ENCODE data around the gene ZNF839.
"Not testable (repeated sequence)": the region's sequence is repeated elsewhere in the genome, so short reads cannot be mapped to it uniquely, and the experiment has no call there.

ZNF839 gene

GRCh38 chr14:102319351-102320032 is at the start of gene ZNF839:
ZNF839 (plus strand) TSS chr14:102319746; CDS start chr14:102319766, 20 bp downstream.
- DNase-seq, result peak; percentile 90

GRCh38 chr14:102272392-102272791 is 47.2 kb upstream of the ZNF839 start:
- peak; percentile 36 for DNase-seq

- DNase-seq, result no peak
Measured at GRCh38 chr14:102275866-102276265, 43.7 kb upstream of the ZNF839 start.

- no peak for DNase-seq
Measured at GRCh38 chr14:102277874-102278630, 41.5 kb upstream of the ZNF839 start.

- no peak for DNase-seq
Measured at GRCh38 chr14:102278631-102278935, 41.0 kb upstream of the ZNF839 start.

- no peak for DNase-seq
Measured at GRCh38 chr14:102279282-102279681, 40.3 kb upstream of the ZNF839 start.

GRCh38 chr14:102279688-102280348 is 39.7 kb upstream of the ZNF839 start:
- DNase-seq, result peak; percentile 93

- peak; percentile 89 for DNase-seq
Measured at GRCh38 chr14:102280376-102280962, 39.1 kb upstream of the ZNF839 start.

- no peak for DNase-seq
Measured at GRCh38 chr14:102282751-102283465, 36.6 kb upstream of the ZNF839 start.

- DNase-seq, result no peak
Measured at GRCh38 chr14:102283631-102284129, 35.9 kb upstream of the ZNF839 start.

GRCh38 chr14:102285106-102285505 is 34.4 kb upstream of the ZNF839 start:
- no peak for DNase-seq

GRCh38 chr14:102288139-102288538 is 31.4 kb upstream of the ZNF839 start:
- no peak for DNase-seq

- DNase-seq, result no peak
Measured at GRCh38 chr14:102292441-102292840, 27.1 kb upstream of the ZNF839 start.

- DNase-seq, result peak; percentile 17
Measured at GRCh38 chr14:102293781-102294180, 25.8 kb upstream of the ZNF839 start.

GRCh38 chr14:102295270-102295669 is 24.3 kb upstream of the ZNF839 start:
- DNase-seq, result no peak

GRCh38 chr14:102297436-102298170 is 21.9 kb upstream of the ZNF839 start:
- no peak for DNase-seq

GRCh38 chr14:102298303-102299070 is 21.1 kb upstream of the ZNF839 start:
- DNase-seq, result not testable (repeated sequence)

- no peak for DNase-seq
Measured at GRCh38 chr14:102303664-102304063, 15.9 kb upstream of the ZNF839 start.

- peak; percentile 94 for DNase-seq
Measured at GRCh38 chr14:102304611-102305506, 14.7 kb upstream of the ZNF839 start, which contains the start of gene MOK. MOK (minus strand) TSS chr14:102305164; CDS start chr14:102304968, 196 bp downstream.
